Measurements from ENCODE around the gene DNAH14. TPM values are rescaled to one million over a fixed set of nuclear protein-coding genes. Genes with fewer than 3 reads are reported as not detected.

Gene DNAH14
- total and polyA plus RNA-seq, 4 donors: 2.7 to 19.8 (median 9.6) TPM

- Histone ChIP-seq H3K9ac (ENCODE audit: low read depth in 1 of 2, low read length in 2 of 2) (no peak overlapping the region), H3K4me3 (ENCODE audit: low read depth in 1 of 3, low read length in 3 of 3) (no peak overlapping the region), H3K36me3 (ENCODE audit: control insufficient read depth in 4 of 4, insufficient read depth in 3 of 4, low read depth in 1 of 4, low read length in 3 of 4) (no peaks in the 10 kb centered on the region), H3K27ac (ENCODE audit: low read depth in 1 of 2, low read length in 2 of 2) (no peak overlapping the region), H3K27me3 (ENCODE audit: control insufficient read depth in 4 of 4, insufficient read depth in 4 of 4, low read length in 3 of 4) (no peaks in the 10 kb centered on the region), H3K9me3 (ENCODE audit: control insufficient read depth in 4 of 4, low read length in 3 of 4) (no peaks in the 10 kb centered on the region), H3K4me1 (ENCODE audit: control insufficient read depth in 4 of 4, insufficient read depth in 4 of 4, low read length in 3 of 4) (no peaks in the 10 kb centered on the region)
- no peak for DNase-seq (ENCODE audit: low spot score)
- WGBS: 96% methylated on average over 1 of the region's 1 CpG
- TF ChIP-seq RXRA (IDR thresholded peaks at IDR 0.05) (no peak), GABPA (IDR thresholded peaks at IDR 0.05 in 1 of 2, conservative IDR thresholded peaks at IDR 0.05 in 1 of 2) (no peak), FOXA2 (IDR thresholded peaks at IDR 0.05) (no peak)
- TF ChIP-seq, protein P1, sequence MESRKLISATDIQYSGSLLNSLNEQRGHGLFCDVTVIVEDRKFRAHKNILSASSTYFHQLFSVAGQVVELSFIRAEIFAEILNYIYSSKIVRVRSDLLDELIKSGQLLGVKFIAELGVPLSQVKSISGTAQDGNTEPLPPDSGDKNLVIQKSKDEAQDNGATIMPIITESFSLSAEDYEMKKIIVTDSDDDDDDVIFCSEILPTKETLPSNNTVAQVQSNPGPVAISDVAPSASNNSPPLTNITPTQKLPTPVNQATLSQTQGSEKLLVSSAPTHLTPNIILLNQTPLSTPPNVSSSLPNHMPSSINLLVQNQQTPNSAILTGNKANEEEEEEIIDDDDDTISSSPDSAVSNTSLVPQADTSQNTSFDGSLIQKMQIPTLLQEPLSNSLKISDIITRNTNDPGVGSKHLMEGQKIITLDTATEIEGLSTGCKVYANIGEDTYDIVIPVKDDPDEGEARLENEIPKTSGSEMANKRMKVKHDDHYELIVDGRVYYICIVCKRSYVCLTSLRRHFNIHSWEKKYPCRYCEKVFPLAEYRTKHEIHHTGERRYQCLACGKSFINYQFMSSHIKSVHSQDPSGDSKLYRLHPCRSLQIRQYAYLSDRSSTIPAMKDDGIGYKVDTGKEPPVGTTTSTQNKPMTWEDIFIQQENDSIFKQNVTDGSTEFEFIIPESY (IDR thresholded peaks at IDR 0.05): no peak
- TF ChIP-seq, protein P2, sequence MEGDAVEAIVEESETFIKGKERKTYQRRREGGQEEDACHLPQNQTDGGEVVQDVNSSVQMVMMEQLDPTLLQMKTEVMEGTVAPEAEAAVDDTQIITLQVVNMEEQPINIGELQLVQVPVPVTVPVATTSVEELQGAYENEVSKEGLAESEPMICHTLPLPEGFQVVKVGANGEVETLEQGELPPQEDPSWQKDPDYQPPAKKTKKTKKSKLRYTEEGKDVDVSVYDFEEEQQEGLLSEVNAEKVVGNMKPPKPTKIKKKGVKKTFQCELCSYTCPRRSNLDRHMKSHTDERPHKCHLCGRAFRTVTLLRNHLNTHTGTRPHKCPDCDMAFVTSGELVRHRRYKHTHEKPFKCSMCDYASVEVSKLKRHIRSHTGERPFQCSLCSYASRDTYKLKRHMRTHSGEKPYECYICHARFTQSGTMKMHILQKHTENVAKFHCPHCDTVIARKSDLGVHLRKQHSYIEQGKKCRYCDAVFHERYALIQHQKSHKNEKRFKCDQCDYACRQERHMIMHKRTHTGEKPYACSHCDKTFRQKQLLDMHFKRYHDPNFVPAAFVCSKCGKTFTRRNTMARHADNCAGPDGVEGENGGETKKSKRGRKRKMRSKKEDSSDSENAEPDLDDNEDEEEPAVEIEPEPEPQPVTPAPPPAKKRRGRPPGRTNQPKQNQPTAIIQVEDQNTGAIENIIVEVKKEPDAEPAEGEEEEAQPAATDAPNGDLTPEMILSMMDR (IDR thresholded peaks at IDR 0.05; ENCODE audit: low read depth, low read length, missing input control): no peak
Observed at GRCh38 chr1:225131869-225132268, 202.4 kb downstream of the DNAH14 start.

DNA sequence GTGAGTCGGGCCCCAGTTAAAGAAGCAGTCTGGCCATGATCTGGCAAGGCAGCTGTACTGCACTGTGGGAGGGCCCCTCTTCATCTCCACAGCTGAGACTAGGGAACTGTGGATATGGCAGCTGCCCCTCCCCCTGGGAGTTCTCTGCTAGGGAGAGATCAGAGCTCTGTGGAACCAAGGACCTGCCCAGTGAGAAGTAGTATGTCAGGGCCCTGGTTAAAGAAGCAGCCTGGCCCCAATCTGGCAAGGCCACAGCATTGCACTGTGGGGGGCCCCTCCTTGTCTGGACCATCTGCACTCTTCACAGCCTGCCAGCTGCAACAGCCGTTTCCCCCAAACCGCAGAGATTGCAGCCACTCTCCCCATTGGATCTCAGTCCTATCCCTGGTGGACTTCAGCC is 208.5 kb downstream of the DNAH14 start:
- H3K9me3 ChIP-seq (ENCODE audit: control insufficient read depth in 4 of 4, low read length in 3 of 4): no peaks in the 10 kb centered on the region
- H3K27ac ChIP-seq (ENCODE audit: low read depth in 1 of 2, low read length in 2 of 2): no peak overlapping the region
- H3K27me3 ChIP-seq (ENCODE audit: control insufficient read depth in 4 of 4, insufficient read depth in 4 of 4, low read length in 3 of 4): no peaks in the 10 kb centered on the region
- H3K9ac ChIP-seq (ENCODE audit: low read depth in 1 of 2, low read length in 2 of 2): no peak overlapping the region
- H3K36me3 ChIP-seq (ENCODE audit: control insufficient read depth in 4 of 4, insufficient read depth in 3 of 4, low read depth in 1 of 4, low read length in 3 of 4): peaks cover 0 to 2% (median 0%) of the 10 kb centered on the region in 4 donors
- TF ChIP-seq FOXA2 (IDR thresholded peaks at IDR 0.05) (no peak), YY1 (IDR thresholded peaks at IDR 0.05) (no peak), ATF3 (IDR thresholded peaks at IDR 0.05) (no peak)
- H3K4me3 ChIP-seq (ENCODE audit: low read depth in 1 of 3, low read length in 3 of 3): no peak overlapping the region
- H3K4me1 ChIP-seq (ENCODE audit: control insufficient read depth in 4 of 4, insufficient read depth in 4 of 4, low read length in 3 of 4): no peaks in the 10 kb centered on the region
- WGBS: 92% methylated on average over 3 of the region's 3 CpGs
- DNase-seq (ENCODE audit: low spot score): no peak

DNA sequence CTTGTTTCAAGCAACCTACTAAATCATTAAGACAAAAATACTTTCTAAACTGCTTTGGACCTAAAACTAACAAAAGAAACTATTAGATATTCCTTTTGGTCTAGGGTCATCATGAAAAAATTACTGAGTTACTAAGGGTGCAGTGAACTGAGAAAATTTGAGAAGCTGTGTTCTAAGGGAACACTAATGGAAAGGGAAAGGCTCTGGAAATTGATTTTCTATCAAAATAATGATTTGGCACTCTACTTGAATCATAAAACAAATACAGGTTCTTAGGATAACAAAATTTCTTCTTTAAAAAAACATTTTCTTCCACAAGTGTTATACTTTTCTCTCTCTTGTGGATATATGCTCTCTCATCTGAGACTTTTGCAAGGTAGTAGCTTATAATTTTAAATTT is 213.5 kb downstream of the DNAH14 start:
- Histone ChIP-seq H3K4me1 (ENCODE audit: control insufficient read depth in 4 of 4, insufficient read depth in 4 of 4, low read length in 3 of 4) (no peaks in the 10 kb centered on the region), H3K27ac (ENCODE audit: low read depth in 1 of 2, low read length in 2 of 2) (no peak overlapping the region), H3K27me3 (ENCODE audit: control insufficient read depth in 4 of 4, insufficient read depth in 4 of 4, low read length in 3 of 4) (no peaks in the 10 kb centered on the region), H3K9me3 (ENCODE audit: control insufficient read depth in 4 of 4, low read length in 3 of 4) (no peaks in the 10 kb centered on the region), H3K4me3 (ENCODE audit: low read depth in 1 of 3, low read length in 3 of 3) (no peak overlapping the region), H3K36me3 (ENCODE audit: control insufficient read depth in 4 of 4, insufficient read depth in 3 of 4, low read depth in 1 of 4, low read length in 3 of 4) (peaks cover 0 to 2% (median 0%) of the 10 kb centered on the region in 4 donors), H3K9ac (ENCODE audit: low read depth in 1 of 2, low read length in 2 of 2) (no peak overlapping the region)
- TF ChIP-seq RAD21 (IDR thresholded peaks at IDR 0.05) (no peak), NR2F2 (IDR thresholded peaks at IDR 0.05) (no peak), FOXA2 (IDR thresholded peaks at IDR 0.05) (no peak), HNF4A (conservative IDR thresholded peaks at IDR 0.05) (no peak), YY1 (IDR thresholded peaks at IDR 0.05) (no peak), HNF4G (IDR thresholded peaks at IDR 0.05) (no peak), RXRA (IDR thresholded peaks at IDR 0.05) (no peak), MAX (IDR thresholded peaks at IDR 0.05) (no peak), SP1 (IDR thresholded peaks at IDR 0.05) (no peak), EGR1 (IDR thresholded peaks at IDR 0.05; ENCODE audit: low read depth in 2 of 2) (no peak), REST (IDR thresholded peaks at IDR 0.05) (no peak)
- TF ChIP-seq, protein P1 (IDR thresholded peaks at IDR 0.05): no peak
- TF ChIP-seq, protein P2 (IDR thresholded peaks at IDR 0.05; ENCODE audit: low read depth, low read length, missing input control): no peak
- DNase-seq (ENCODE audit: low spot score): no peak
